Activated naive CD4-positive, alpha-beta T cell treated with anti-CD3 and anti-CD28 coated beads, Interleukin-2, amount 50 U/mL, for 24 hours (primary cell): ENCODE measurements around the gene ETV3.

Source experiments
- H3K27ac Mint-ChIP-seq: one replicate; pipeline ENCODE4 v1.8.0; 2021; ENCODE audit warnings: mild to moderate bottlenecking, mixed read lengths
- H3K27me3 Mint-ChIP-seq: one replicate; pipeline ENCODE4 v1.8.0; 2021; ENCODE audit warnings: mixed read lengths
- H3K36me3 Mint-ChIP-seq: one replicate; pipeline ENCODE4 v1.8.0; 2021; ENCODE audit warnings: mixed read lengths
- H3K4me1 Mint-ChIP-seq: one replicate; pipeline ENCODE4 v1.8.0; 2021; ENCODE audit warnings: mixed read lengths
- H3K4me3 Mint-ChIP-seq: one replicate; pipeline ENCODE4 v1.8.0; 2021; ENCODE audit warnings: mild to moderate bottlenecking, mixed read lengths
- H3K9me3 Mint-ChIP-seq: one replicate; pipeline ENCODE4 v1.8.0; 2021; ENCODE audit warnings: mixed read lengths

Gene ETV3

GRCh38 chr1:157136133-157136532 lies 2.1 kb downstream of the ETV3 start:
- peak overlapping the region; percentile 59 for H3K27ac Mint-ChIP-seq
- peaks cover 22% of the 10 kb centered on the region for H3K36me3 Mint-ChIP-seq
- no peaks in the 10 kb centered on the region for H3K9me3 Mint-ChIP-seq
- H3K4me1 Mint-ChIP-seq: peaks cover 90% of the 10 kb centered on the region
- peak overlapping the region; percentile 98 for H3K4me3 Mint-ChIP-seq
- no peaks in the 10 kb centered on the region for H3K27me3 Mint-ChIP-seq

- H3K4me3 Mint-ChIP-seq: no peak overlapping the region
- H3K36me3 Mint-ChIP-seq: peaks cover 22% of the 10 kb centered on the region
- H3K9me3 Mint-ChIP-seq: no peaks in the 10 kb centered on the region
- H3K27ac Mint-ChIP-seq: peak overlapping the region; percentile 14
- H3K27me3 Mint-ChIP-seq: no peaks in the 10 kb centered on the region
- H3K4me1 Mint-ChIP-seq: peaks cover 85% of the 10 kb centered on the region
Measured at GRCh38 chr1:157135646-157136045, 2.5 kb downstream of the ETV3 start.

- Mint-ChIP-seq H3K4me1 (peaks cover 79% of the 10 kb centered on the region), H3K27me3 (no peaks in the 10 kb centered on the region), H3K9me3 (no peaks in the 10 kb centered on the region), H3K36me3 (peaks cover 22% of the 10 kb centered on the region), H3K27ac (no peak overlapping the region), H3K4me3 (no peak overlapping the region)
Measured at GRCh38 chr1:157135070-157135469, 3.1 kb downstream of the ETV3 start.

DNA sequence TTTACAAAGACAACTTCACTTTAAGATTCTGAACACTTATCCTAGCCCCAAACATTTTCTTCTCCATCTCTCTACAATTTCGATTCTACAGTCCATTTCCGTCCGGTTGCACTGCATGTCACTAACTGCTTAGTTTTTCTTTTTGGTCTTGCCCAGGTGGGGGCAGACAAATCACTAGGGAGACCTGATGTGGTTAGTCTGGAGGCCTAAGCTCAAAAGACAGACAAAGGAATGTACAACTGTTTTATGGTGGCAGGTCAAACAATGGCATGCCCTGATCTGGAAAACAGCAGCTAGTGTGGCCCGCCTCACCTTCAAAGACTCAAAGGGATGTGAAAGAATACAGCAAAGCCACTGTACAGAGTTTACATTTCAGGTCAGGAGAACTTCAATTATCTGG lies 3.8 kb downstream of the ETV3 start:
- Mint-ChIP-seq H3K4me1 (peaks cover 73% of the 10 kb centered on the region), H3K27ac (peak overlapping the region; percentile 3), H3K9me3 (no peaks in the 10 kb centered on the region), H3K27me3 (no peaks in the 10 kb centered on the region), H3K4me3 (no peak overlapping the region), H3K36me3 (peaks cover 22% of the 10 kb centered on the region)

GRCh38 chr1:157133426-157133825 lies 4.8 kb downstream of the ETV3 start:
- Mint-ChIP-seq H3K27ac (peak overlapping the region; percentile 47), H3K27me3 (no peaks in the 10 kb centered on the region), H3K9me3 (no peaks in the 10 kb centered on the region), H3K4me3 (peak overlapping the region; percentile 37), H3K36me3 (peaks cover 23% of the 10 kb centered on the region), H3K4me1 (peaks cover 68% of the 10 kb centered on the region)

DNA sequence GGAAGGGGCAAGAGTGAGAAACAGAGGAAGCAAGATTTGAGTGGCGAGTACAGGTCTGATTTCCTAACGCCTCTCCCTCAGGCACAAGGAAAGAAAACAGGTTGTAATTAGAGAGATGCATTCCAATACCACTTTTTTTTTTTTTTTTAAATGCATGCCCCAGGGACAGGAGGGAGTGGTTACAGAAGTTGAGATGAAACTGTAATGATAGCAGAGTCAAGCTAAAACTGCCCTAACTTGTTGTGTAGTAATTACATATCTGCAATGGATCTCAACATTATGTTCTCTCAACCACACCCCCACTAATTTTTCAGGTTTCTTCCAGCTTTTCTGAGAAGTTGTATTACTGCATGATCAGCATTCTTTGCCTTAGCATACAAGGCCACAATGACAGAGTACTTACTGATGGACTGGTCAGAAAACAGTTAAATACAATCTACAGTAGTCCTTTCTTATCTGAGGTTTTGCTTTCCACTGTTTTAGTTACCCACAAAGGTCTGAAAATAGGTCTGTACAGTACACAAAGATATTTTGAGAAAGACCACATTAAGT lies 5.5 kb downstream of the ETV3 start:
- peaks cover 72% of the 10 kb centered on the region for H3K4me1 Mint-ChIP-seq
- no peaks in the 10 kb centered on the region for H3K27me3 Mint-ChIP-seq
- H3K36me3 Mint-ChIP-seq: peaks cover 29% of the 10 kb centered on the region
- H3K27ac Mint-ChIP-seq: peak overlapping the region; percentile 48
- H3K9me3 Mint-ChIP-seq: no peaks in the 10 kb centered on the region
- H3K4me3 Mint-ChIP-seq: peak overlapping the region; percentile 28

- Mint-ChIP-seq H3K27me3 (no peaks in the 10 kb centered on the region), H3K4me1 (peaks cover 69% of the 10 kb centered on the region), H3K4me3 (no peak overlapping the region), H3K36me3 (peaks cover 29% of the 10 kb centered on the region), H3K9me3 (no peaks in the 10 kb centered on the region), H3K27ac (peak overlapping the region; percentile 48)
Measured at GRCh38 chr1:157132111-157132510, 6.1 kb downstream of the ETV3 start.

GRCh38 chr1:157131281-157131680 lies 6.9 kb downstream of the ETV3 start:
- Mint-ChIP-seq H3K4me1 (peaks cover 65% of the 10 kb centered on the region), H3K36me3 (peaks cover 28% of the 10 kb centered on the region), H3K27me3 (no peaks in the 10 kb centered on the region), H3K4me3 (no peak overlapping the region), H3K9me3 (no peaks in the 10 kb centered on the region), H3K27ac (no peak overlapping the region)

GRCh38 chr1:157124855-157125254 lies 13.3 kb downstream of the ETV3 start:
- Mint-ChIP-seq H3K4me3 (no peak overlapping the region), H3K9me3 (no peaks in the 10 kb centered on the region), H3K36me3 (peaks cover 33% of the 10 kb centered on the region), H3K4me1 (peaks cover 50% of the 10 kb centered on the region), H3K27ac (no peak overlapping the region), H3K27me3 (no peaks in the 10 kb centered on the region)

- Mint-ChIP-seq H3K27ac (no peak overlapping the region), H3K36me3 (peaks cover 16% of the 10 kb centered on the region), H3K4me1 (peaks cover 25% of the 10 kb centered on the region), H3K27me3 (no peaks in the 10 kb centered on the region), H3K9me3 (no peaks in the 10 kb centered on the region), H3K4me3 (no peak overlapping the region)
Measured at GRCh38 chr1:157119448-157119847, 18.7 kb downstream of the ETV3 start.

DNA sequence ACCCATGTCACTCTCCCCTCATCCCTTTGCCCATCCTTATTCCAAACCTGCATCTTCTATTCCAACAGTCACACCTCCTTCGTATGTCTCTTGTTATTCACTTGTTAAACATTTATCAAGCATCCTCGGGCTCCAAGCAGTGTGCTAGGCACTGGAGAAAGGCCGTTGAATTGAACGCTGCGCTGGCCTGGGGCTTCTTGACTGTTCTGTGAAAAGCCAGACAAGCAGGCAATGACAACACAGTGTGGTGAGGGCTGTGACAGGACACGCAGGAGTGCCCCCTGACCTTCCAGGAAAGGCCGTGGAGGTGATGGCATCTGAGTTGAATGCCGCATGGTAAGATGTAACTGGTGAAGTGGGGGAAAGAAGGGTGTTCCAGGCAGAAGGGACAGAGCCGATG lies 19.2 kb downstream of the ETV3 start:
- Mint-ChIP-seq H3K9me3 (no peaks in the 10 kb centered on the region), H3K4me1 (peaks cover 20% of the 10 kb centered on the region), H3K27ac (no peak overlapping the region), H3K4me3 (no peak overlapping the region), H3K27me3 (no peaks in the 10 kb centered on the region), H3K36me3 (peaks cover 11% of the 10 kb centered on the region)

GRCh38 chr1:157117527-157118057 lies 20.6 kb downstream of the ETV3 start:
- no peaks in the 10 kb centered on the region for H3K9me3 Mint-ChIP-seq
- H3K4me3 Mint-ChIP-seq: no peak overlapping the region
- H3K27me3 Mint-ChIP-seq: no peaks in the 10 kb centered on the region
- no peaks in the 10 kb centered on the region for H3K36me3 Mint-ChIP-seq
- H3K4me1 Mint-ChIP-seq: peaks cover 6% of the 10 kb centered on the region
- H3K27ac Mint-ChIP-seq: no peak overlapping the region

GRCh38 chr1:157116737-157117103 lies 21.5 kb downstream of the ETV3 start:
- Mint-ChIP-seq H3K4me3 (no peak overlapping the region), H3K4me1 (peaks cover 4% of the 10 kb centered on the region), H3K27me3 (peaks cover 3% of the 10 kb centered on the region), H3K27ac (no peak overlapping the region), H3K9me3 (no peaks in the 10 kb centered on the region), H3K36me3 (no peaks in the 10 kb centered on the region)

GRCh38 chr1:157115851-157116736 lies 22.1 kb downstream of the ETV3 start:
- H3K4me1 Mint-ChIP-seq: peaks cover 4% of the 10 kb centered on the region

DNA sequence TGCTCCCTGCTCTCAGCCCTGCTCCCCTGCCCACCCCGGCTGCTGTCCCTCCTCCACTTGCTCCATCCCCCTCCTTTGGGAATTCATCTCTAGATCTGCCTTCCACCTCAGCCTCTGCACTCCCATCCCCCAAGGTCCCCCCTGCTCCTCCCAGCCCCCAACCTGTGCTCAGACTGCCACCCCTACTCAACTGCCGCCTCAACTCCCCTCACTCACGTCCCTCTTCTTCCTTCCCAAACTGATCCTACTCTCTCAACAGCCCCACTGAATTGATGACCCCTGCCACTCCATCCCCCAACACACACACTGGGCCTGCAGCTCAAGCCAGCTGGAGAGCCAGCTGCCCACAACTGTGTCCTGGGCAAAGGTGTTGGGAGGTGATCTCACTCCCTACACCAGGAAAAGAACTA lies 22.8 kb downstream of the ETV3 start:
- Mint-ChIP-seq H3K9me3 (no peaks in the 10 kb centered on the region), H3K4me1 (peaks cover 4% of the 10 kb centered on the region), H3K4me3 (no peak overlapping the region), H3K27ac (no peak overlapping the region), H3K36me3 (no peaks in the 10 kb centered on the region), H3K27me3 (peaks cover 3% of the 10 kb centered on the region)

More at GRCh38 chr1:157115851-157116736, 22.1 kb downstream of the ETV3 start:
- no peak overlapping the region for H3K27ac Mint-ChIP-seq
- H3K9me3 Mint-ChIP-seq: no peaks in the 10 kb centered on the region
- no peak overlapping the region for H3K4me3 Mint-ChIP-seq
- no peaks in the 10 kb centered on the region for H3K36me3 Mint-ChIP-seq
- H3K27me3 Mint-ChIP-seq: peaks cover 3% of the 10 kb centered on the region
